HepG2 (cell line): Measurements from ENCODE around the gene MYL4. TPM values are rescaled to one million over a fixed set of nuclear protein-coding genes. Genes with fewer than 3 reads are reported as not detected.
A peak's percentile ranks its signal among the peaks of the same experiment; 100 is the strongest.

Source experiments
- ADNP ChIP-seq: sonication (generic); formaldehyde crosslinking; IDR thresholded peaks from 2 replicates; pipeline ENCODE4 v1.4.0; 2020; ENCODE audit warnings: missing genetic modification reagents
- CENPT ChIP-seq: sonication (generic); formaldehyde crosslinking; IDR thresholded peaks from 2 replicates; pipeline ENCODE4 v1.8.0; 2022; ENCODE audit warnings: low read depth, mild to moderate bottlenecking, moderate library complexity, missing genetic modification reagents
- ELF3 ChIP-seq: IDR thresholded peaks from 2 replicates; pipeline ENCODE4 v1.6.1; 2016; ENCODE audit warnings: missing genetic modification reagents, missing compliant biosample characterization
- FOSL1 ChIP-seq: sonication (generic); formaldehyde crosslinking; IDR thresholded peaks from 2 replicates; pipeline ENCODE4 v1.9.0; 2021; ENCODE audit warnings: missing genetic modification reagents, borderline replicate concordance
- LCORL ChIP-seq, 2 experiments: fragments of 450-650 bp in 1 of 2; sonication (generic) in 1 of 2; formaldehyde crosslinking in 1 of 2; IDR thresholded peaks; 2 replicates each; pipeline versions ENCODE4 v1.5.0 to v1.6.1; 2017 to 2020; ENCODE audit warnings: antibody characterized with exemption in 1 of 2, missing genetic modification reagents in 1 of 2
- MEIS2 ChIP-seq: sonication (generic); formaldehyde crosslinking; IDR thresholded peaks from 2 replicates; pipeline ENCODE4 v1.9.0; 2021; ENCODE audit warnings: mild to moderate bottlenecking, missing genetic modification reagents
- NCOA2 ChIP-seq: sonication (generic); formaldehyde crosslinking; IDR thresholded peaks from 2 replicates; pipeline ENCODE4 v1.8.0; 2022; ENCODE audit warnings: inconsistent platforms
- NFIB ChIP-seq: sonication (generic); formaldehyde crosslinking; IDR thresholded peaks from 2 replicates; pipeline ENCODE4 v1.9.0; 2021; ENCODE audit warnings: missing genetic modification reagents, mild to moderate bottlenecking, borderline replicate concordance
- NR1H2 ChIP-seq: sonication (generic); formaldehyde crosslinking; IDR thresholded peaks from 2 replicates; pipeline ENCODE4 v1.8.1; 2022; ENCODE audit warnings: low read depth, missing genetic modification reagents, borderline replicate concordance
- ONECUT2 ChIP-seq: sonication (generic); formaldehyde crosslinking; IDR thresholded peaks from 2 replicates; pipeline ENCODE4 v1.4.0; 2020; ENCODE audit warnings: missing genetic modification reagents
- REXO4 ChIP-seq: sonication (generic); formaldehyde crosslinking; IDR thresholded peaks from 2 replicates; pipeline ENCODE4 v1.8.0; 2022; ENCODE audit warnings: missing genetic modification reagents, mild to moderate bottlenecking, borderline replicate concordance
- SALL1 ChIP-seq: sonication (generic); formaldehyde crosslinking; IDR thresholded peaks from 2 replicates; pipeline ENCODE4 v1.8.0; 2022; ENCODE audit warnings: mild to moderate bottlenecking, missing genetic modification reagents
- SKI ChIP-seq: fragments of 450-650 bp; IDR thresholded peaks from one replicate; pipeline ENCODE4 v1.6.1; 2018; ENCODE audit warnings: mild to moderate bottlenecking; ENCODE audit not compliant: partially characterized antibody
- SNRNP70 ChIP-seq: fragments of 200-400 bp; formaldehyde crosslinking; IDR thresholded peaks from 2 replicates; pipeline ENCODE4 v1.6.1; 2017; ENCODE audit warnings: mild to moderate bottlenecking, low read depth, low read length, moderate library complexity
- THYN1 ChIP-seq: sonication (generic); formaldehyde crosslinking; IDR thresholded peaks from 2 replicates; pipeline ENCODE4 v1.8.1; 2023; ENCODE audit warnings: low read depth, mild to moderate bottlenecking, moderate library complexity, missing genetic modification reagents, borderline replicate concordance
- ZBTB38 ChIP-seq: sonication (generic); formaldehyde crosslinking; IDR thresholded peaks from 2 replicates; pipeline ENCODE4 v1.5.1; 2020; ENCODE audit warnings: mild to moderate bottlenecking, missing genetic modification reagents
- ZNF274 ChIP-seq: sonication (generic); formaldehyde crosslinking; IDR thresholded peaks from 2 replicates; pipeline ENCODE4 v1.5.1; 2020; ENCODE audit warnings: mild to moderate bottlenecking, missing genetic modification reagents
- ZNF30 ChIP-seq: sonication (generic); formaldehyde crosslinking; IDR thresholded peaks from 2 replicates; pipeline ENCODE4 v1.5.0; 2020; ENCODE audit warnings: mild to moderate bottlenecking, missing genetic modification reagents
- ZNF33B ChIP-seq: sonication (generic); formaldehyde crosslinking; IDR thresholded peaks from 2 replicates; pipeline ENCODE4 v1.5.1; 2020; ENCODE audit warnings: mild to moderate bottlenecking, missing genetic modification reagents
- ZNF468 ChIP-seq: sonication (generic); formaldehyde crosslinking; IDR thresholded peaks from 2 replicates; pipeline ENCODE4 v1.8.0; 2022; ENCODE audit warnings: mild to moderate bottlenecking, moderate library complexity, missing genetic modification reagents
- ZNF510 ChIP-seq: sonication (generic); formaldehyde crosslinking; IDR thresholded peaks from 2 replicates; pipeline ENCODE4 v1.4.0; 2020; ENCODE audit warnings: low read depth, mild to moderate bottlenecking, missing genetic modification reagents
- ZNF569 ChIP-seq: sonication (generic); formaldehyde crosslinking; IDR thresholded peaks from 2 replicates; pipeline ENCODE4 v1.5.0; 2020; ENCODE audit warnings: mild to moderate bottlenecking, missing genetic modification reagents, moderate library complexity, borderline replicate concordance
- ZNF792 ChIP-seq: IDR thresholded peaks from 2 replicates; pipeline ENCODE4 v1.6.1; 2016
- polyA plus RNA-seq, 8 experiments: library from polyadenylated mRNA; depleted of rRNA in 3 of 8; stranded (reverse) in 7 of 8; unstranded in 1 of 8; fragments of >200 nt; fragmentation: Illumina TruSeq in 4 of 8; extraction: Trizol in 4 of 8; gene quantifications; 2 replicates each; pipeline versions ENCODE4 v1.2.1 to v1.2.3, GENCODE V29; 2011 to 2016; ENCODE audit warnings: low read depth in 4 of 8, missing spikeins in 1 of 8, mixed read lengths in 1 of 8; ENCODE audit not compliant: insufficient read depth in 1 of 8
- total RNA-seq, 5 experiments: library from RNA; depleted of rRNA; stranded (reverse); fragments of >200 nt; fragmentation: Illumina TruSeq; extraction: Trizol; gene quantifications; 2 replicates each; pipeline ENCODE4 v1.2.3, GENCODE V29; 2016; ENCODE audit warnings: low read depth in 1 of 5
- TF ChIP-seq, protein P1 (sequence below): sonication (generic); formaldehyde crosslinking; IDR thresholded peaks from 2 replicates; pipeline ENCODE4 v1.4.0; 2020; ENCODE audit warnings: mild to moderate bottlenecking, missing genetic modification reagents
- TF ChIP-seq, protein P2 (sequence below): sonication (generic); formaldehyde crosslinking; conservative IDR thresholded peaks from 2 replicates; pipeline ENCODE4 v1.4.0; 2020; ENCODE audit warnings: missing genetic modification reagents
- TF ChIP-seq, protein P3 (sequence below): IDR thresholded peaks from 2 replicates; pipeline ENCODE4 v1.6.1; 2016; ENCODE audit warnings: control low read depth

MYL4 gene
- total and polyA plus RNA-seq, 2 of the 13 experiments (the other 11 are each of a cell fraction or from before 2014, with no cell fraction given): not detected

DNA sequence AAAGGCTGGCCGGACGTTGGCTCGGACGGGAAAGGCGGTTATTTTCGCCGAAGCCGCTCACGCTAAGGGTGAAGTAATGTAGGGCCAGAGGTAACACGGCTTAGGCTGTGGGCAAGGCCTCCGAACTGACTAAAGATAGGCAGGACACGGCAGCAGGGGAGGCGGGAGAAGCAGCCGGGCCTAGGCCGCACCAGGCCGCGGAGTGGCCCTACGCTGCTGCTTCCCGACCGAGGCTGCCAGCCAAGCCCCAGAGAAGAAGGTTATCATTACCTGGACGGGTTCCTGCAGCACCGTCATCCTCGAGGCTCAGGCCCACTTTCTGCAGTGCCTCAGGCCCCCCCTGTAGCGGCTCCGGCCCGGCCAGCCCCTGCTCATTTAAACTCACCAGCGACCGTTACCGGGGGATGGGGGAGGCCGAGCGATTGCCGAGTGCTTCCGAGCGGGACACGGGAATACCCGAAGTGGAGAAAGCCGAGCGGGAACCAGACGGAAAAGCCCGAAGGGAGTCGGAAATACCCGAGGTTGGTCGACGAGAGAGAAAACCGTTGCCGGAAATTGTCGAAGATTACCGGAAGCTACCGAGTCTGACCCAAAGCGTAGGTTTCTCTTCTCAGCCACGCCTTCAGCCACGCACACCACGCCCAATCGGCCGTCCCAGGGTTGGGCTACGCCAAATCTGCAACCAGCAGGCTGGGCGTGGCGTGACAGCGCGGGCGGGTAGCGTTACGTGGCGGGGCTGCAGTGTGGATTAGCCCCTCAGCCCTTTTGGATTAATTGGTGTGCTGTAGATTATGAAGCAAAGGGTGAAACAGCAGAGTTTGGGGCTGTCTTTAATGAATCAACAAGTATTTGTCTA, 20.0 kb upstream of the MYL4 start, which contains the start of gene CDC27 (continued):
- TF ChIP-seq REXO4 (CRISPR knock-in tag) (0 out of 2 replicates have a peak, but pooled peaks have one; percentile 67), ZNF33B (CRISPR knock-in tag) (peak; percentile 96), ZNF569 (CRISPR knock-in tag) (no peak), CENPT (CRISPR knock-in tag) (0 out of 2 replicates have a peak, but pooled peaks have one; percentile 21), ZNF30 (CRISPR knock-in tag) (0 out of 2 replicates have a peak, but pooled peaks have one; percentile 87), ADNP (CRISPR knock-in tag) (peak; percentile 38; the same call in 1 of the 2 replicates), SALL1 (peak; percentile 96), ZNF468 (CRISPR knock-in tag) (0 out of 2 replicates have a peak, but pooled peaks have one; percentile 33), LCORL (IDR thresholded peaks at IDR 0.05) (peak; percentile 99), LCORL (CRISPR knock-in tag; IDR thresholded peaks at IDR 0.05) (peak; percentile 93), ZNF274 (CRISPR knock-in tag) (peak; percentile 96), ZNF792 (CRISPR knock-in tag) (peak; percentile 83), ZNF510 (CRISPR knock-in tag) (peak; percentile 54; the same call in 1 of the 2 replicates), FOSL1 (CRISPR knock-in tag) (no peak; the same call in 1 of the 2 replicates), SKI (peak; percentile 39), ONECUT2 (CRISPR knock-in tag) (0 out of 2 replicates have a peak, but pooled peaks have one; percentile 2), ELF3 (CRISPR knock-in tag) (no peak; the same call in none of the 2 replicates), THYN1 (CRISPR knock-in tag) (no peak), NFIB (no peak), SNRNP70 (no peak), NR1H2 (CRISPR knock-in tag) (peak; percentile 86; the same call in 1 of the 2 replicates), NCOA2 (no peak; the same call in 1 of the 2 replicates), MEIS2 (CRISPR knock-in tag) (peak; percentile 80), ZBTB38 (CRISPR knock-in tag) (peak; percentile 93)
- TF ChIP-seq, protein P1, sequence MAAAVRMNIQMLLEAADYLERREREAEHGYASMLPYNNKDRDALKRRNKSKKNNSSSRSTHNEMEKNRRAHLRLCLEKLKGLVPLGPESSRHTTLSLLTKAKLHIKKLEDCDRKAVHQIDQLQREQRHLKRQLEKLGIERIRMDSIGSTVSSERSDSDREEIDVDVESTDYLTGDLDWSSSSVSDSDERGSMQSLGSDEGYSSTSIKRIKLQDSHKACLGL (CRISPR knock-in tag): peak; percentile 99
- TF ChIP-seq, protein P2, sequence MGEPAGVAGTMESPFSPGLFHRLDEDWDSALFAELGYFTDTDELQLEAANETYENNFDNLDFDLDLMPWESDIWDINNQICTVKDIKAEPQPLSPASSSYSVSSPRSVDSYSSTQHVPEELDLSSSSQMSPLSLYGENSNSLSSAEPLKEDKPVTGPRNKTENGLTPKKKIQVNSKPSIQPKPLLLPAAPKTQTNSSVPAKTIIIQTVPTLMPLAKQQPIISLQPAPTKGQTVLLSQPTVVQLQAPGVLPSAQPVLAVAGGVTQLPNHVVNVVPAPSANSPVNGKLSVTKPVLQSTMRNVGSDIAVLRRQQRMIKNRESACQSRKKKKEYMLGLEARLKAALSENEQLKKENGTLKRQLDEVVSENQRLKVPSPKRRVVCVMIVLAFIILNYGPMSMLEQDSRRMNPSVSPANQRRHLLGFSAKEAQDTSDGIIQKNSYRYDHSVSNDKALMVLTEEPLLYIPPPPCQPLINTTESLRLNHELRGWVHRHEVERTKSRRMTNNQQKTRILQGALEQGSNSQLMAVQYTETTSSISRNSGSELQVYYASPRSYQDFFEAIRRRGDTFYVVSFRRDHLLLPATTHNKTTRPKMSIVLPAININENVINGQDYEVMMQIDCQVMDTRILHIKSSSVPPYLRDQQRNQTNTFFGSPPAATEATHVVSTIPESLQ (CRISPR knock-in tag): no peak; the same call in 1 of the 2 replicates
- TF ChIP-seq, protein P3, sequence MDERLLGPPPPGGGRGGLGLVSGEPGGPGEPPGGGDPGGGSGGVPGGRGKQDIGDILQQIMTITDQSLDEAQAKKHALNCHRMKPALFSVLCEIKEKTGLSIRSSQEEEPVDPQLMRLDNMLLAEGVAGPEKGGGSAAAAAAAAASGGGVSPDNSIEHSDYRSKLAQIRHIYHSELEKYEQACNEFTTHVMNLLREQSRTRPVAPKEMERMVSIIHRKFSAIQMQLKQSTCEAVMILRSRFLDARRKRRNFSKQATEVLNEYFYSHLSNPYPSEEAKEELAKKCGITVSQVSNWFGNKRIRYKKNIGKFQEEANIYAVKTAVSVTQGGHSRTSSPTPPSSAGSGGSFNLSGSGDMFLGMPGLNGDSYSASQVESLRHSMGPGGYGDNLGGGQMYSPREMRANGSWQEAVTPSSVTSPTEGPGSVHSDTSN (CRISPR knock-in tag): peak; percentile 32; the same call in 1 of the 2 replicates
